RPMI8226 (cell line): ENCODE results near the gene NGEF.
"Not testable (repeated sequence)": the region's sequence is repeated elsewhere in the genome, so short reads cannot be mapped to it uniquely, and the experiment has no call there.

Experiments used
- DNase-seq: peaks from one replicate; pipeline ENCODE4 v3.0.0-alpha.2; 2015

Gene NGEF

DNA sequence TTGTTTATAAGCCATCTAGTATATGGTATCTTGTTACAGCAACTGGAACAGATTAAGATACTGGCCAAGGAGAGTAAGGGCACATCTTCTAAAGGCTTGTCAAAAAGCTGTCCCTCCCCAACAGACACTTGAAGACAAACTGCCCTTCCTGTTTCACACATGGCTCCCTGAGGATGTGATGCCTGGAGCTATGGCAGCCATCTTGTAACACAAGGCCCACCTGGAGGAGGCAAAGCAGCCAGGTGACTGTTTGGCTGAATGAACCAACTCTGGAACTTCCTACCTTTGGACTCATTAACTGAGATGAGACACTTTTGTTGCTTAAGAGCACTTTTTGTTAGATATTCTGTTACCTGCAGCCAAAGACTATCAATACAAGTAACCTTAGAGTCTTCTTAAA lies 88.6 kb downstream of the NGEF start:
- DNase-seq = no peak

DNA sequence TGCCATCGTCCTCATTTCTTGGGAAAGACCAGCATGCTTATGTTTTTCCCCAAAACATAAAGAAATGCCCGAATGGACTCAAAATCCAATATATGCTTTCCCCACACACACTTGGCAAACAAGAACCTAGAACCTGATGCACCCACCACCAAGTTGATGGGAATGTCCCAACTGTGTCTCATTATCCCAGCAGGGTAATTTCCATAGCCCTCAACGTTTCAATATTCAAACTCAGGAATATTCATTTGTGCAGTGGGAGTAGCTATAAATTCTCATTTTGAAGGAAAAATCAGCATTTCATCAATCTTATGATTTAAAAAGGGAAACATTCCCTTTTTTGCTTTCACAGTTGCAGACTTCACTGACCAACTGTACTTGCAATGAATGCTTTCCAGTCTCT lies 92.3 kb downstream of the NGEF start:
- no peak for DNase-seq

DNA sequence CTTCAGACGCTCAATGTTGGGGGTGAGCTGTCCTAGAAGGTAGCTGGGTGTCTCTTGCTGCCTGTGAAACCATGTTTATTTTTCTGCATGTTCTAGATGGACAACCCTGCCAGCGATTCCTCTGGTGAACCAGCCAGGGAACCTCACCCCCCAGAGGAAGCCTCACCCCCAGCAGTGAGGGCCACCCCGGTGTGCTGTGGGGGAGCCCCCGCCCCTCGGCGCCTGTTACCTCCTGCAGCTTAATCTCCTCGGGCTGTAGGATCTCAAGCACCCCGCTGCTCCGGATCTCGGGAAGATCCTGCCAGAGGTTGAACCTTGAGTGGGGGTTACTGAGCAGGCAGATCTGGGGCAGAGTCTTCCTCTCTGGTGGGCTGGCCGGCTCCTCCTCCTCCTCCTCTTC lies 93.0 kb downstream of the NGEF start:
- DNase-seq = no peak

DNA sequence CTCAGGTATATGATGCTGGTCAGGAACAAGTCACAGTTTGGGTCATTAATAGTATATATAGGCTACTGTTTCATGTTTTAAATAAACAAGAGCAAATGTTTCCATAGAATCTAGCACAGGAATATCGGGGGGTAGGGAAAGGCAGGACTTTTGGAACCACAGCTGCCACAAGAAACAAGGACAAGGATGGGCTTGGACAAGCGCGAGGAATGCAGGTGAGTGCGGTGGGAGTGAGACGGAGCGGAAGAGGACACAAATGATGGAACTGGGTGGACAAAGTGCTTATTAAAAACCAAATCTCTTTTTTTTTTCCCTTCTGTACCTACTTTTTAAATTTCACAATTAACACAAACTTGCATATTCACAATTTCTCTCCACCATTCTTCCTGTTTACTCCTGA lies 93.9 kb downstream of the NGEF start:
- DNase-seq = no peak

DNA sequence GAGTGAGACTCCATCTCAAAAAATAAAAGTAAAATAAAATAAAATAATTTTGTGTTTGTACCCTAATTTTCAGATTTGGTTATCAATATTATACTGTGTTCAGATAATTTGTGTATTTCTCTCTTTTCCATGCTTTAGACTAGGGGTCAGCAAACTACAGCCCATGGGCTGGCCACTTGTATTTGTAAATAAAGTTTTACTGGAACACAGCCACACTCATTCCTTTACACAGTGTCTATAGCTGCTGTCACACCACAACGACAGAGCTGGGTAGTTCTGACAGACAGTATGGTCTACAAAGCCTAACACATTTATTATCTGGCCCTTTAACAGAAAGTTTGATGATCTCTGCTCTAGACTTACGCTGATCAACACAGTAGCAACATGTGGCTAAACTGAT lies 99.2 kb downstream of the NGEF start:
- DNase-seq = no peak

DNA sequence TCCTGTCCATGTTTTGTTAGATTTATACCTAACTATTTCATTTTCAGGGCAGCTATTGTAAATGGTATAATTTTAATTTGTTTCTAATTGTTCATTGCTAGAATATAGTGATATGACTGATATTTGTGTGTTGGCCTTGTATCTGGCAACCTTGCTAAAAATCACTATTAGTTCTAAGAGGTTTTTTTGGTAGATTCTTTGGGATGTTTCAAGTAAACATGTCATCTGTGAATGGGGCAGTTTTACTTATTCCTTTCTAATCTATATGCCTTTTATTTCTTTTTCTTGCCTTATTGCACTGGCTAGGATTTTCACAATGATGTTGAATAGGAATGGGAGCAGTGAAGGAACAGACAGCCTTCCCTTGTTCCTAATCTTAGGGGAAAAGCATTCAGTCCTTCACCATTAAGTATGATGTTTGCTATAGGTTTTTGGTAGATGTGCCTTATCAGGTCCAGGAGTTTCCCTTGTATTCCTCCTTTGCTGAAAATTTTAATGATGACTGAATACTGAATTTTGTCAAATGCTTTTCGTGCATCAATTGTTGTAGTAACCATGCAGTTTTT lies 101.3 kb downstream of the NGEF start:
- no peak for DNase-seq

DNA sequence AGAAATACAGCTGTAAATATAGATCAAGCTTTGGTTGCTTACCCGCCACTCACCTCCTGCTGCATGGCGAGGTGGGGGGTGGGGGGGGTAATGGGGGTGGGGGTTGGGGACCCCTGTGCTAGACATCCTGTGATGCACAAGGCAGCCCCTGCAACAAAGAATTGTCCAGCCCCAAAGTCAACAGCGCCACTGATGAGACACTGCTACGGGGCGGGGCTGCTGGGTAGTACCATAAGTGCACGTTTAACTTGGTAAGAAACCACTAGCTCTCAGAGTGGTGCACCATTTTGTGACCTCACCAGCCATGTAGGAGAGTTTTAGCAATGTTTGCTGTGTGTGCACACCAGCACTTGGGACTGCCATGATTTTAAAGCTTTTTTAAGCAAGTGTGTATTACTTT lies 102.7 kb downstream of the NGEF start:
- DNase-seq = no peak

DNA sequence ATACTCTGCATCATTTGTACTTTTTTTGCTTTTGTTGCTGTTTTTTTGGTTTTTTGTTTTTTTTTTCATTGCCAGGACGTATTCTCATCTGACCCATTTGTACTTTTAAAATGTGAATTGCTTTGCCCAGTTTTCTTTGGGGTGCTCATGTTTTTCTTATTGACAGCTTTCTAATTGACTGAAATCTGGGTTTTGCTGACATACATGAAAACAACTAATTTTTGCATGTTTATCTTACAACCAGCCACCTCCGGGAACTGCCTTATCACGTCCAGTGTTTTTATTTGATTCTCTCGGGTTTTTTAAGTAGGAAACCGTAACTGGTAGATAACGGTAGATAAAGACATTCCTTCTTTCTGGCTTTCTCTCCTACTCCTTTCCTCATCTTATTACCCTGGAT lies 104.4 kb downstream of the NGEF start:
- no peak for DNase-seq

DNA sequence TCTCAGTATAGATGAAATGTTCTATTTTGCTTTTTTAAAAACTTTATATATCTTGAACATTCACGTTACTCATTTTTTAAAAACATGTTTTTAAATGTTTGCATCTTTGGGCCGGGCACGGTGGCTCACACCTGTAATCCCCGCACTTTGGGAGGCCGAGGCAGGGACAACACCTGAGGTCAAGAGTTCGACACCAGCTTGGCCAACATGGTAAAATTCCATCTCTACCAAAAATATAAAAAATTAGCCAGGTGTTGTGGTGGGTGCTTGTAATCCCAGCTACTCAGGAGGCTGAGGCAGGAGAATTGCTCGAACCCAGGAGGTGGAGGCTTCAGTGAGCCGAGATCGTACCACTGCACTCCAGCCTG lies 105.4 kb downstream of the NGEF start:
- not testable (repeated sequence) for DNase-seq

DNA sequence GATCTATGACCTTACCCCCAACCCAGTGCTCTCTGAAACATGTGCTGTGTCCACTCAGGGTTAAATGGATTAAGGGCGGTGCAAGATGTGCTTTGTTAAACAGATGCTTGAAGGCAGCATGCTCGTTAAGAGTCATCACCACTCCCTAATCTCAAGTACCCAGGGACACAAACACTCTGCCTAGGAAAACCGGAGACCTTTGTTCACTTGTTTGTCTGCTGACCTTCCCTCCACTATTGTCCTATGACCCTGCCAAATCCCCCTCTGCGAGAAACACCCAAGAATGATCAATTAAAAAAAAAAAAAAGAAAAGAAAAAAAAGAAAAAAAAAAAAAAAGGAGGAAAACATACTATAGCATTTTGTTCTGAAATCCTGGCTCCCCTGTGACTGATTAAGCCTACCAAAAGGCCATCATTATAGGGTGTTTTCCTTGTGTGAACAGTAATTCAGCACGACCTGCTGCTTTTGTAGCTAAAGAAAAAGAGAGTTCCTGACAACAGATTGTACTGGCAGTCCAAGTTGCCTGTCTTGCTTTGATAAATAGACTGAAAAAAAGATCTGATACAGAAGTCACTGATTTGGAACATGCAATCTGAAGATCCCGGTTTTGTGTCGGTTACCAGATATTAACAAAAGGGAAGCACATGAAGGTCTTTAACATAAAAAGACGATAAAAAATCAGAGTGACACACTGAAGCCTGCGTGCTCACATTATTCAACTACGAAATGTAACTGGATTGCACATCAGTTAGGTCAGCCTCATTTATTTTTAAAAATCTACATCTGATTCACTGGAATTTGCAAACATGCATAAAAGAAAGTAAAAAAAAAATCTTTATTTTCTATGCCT lies 106.0 kb downstream of the NGEF start:
- DNase-seq = not testable (repeated sequence)

DNA sequence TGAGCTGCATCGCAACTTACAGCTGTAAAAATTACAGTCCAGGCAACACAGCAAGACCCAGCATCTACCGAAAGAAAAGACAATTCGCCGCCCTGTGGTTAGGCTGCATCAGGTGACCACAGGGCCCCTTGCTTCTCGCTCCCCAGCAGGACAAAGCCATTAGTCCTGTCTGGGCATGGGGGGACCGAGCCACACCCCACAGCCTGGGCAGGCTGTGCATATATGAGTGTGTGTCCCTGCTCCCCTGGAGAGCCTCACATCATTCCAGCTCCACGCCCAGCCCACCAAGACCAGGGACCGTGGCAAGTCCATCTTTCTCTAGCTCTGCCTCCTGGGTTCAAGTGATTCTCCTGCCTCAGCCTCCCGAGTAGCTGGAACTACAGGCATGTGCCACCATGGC lies 109.1 kb downstream of the NGEF start:
- no peak for DNase-seq

DNA sequence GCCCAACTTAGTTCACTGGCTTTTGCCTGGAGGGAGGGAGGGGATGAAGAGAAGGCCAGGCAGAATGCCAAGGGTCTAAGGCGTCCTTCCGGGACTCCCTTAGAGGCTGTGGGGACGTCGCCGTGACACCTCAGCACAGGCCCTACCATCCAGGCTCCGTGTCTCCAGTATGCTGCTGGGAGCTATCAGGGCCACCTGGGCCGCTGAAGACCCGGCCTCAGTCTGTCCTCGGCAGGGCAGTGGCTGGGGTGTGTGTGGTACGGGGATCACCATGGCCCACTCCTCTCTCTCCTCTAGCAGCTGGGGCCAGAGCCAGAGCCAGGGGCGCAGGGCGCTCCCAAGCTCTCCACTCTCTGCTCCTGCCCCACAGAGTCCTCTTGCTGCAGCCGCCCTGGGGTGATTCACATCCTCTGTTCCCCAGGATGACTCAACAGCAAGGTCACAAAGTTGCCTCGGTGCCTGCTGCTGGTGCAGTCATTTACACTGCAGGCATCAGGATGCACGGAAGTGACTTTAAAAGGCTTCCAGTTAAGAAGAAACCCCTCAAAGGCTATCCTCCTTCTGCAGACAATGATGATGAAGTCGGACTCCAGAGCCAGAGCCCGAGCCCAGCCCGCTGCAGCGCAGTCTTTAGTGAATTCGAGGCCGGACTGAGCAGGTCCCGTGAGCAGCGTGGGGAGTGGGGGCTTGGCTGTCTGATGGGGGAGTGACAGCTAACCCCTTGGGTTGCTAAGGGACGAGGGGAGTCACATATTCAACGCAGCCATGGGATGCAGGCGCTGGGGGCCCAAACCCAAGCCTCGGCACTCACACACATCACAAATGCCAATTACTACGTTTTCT lies 111.1 kb downstream of the NGEF start:
- no peak for DNase-seq

DNA sequence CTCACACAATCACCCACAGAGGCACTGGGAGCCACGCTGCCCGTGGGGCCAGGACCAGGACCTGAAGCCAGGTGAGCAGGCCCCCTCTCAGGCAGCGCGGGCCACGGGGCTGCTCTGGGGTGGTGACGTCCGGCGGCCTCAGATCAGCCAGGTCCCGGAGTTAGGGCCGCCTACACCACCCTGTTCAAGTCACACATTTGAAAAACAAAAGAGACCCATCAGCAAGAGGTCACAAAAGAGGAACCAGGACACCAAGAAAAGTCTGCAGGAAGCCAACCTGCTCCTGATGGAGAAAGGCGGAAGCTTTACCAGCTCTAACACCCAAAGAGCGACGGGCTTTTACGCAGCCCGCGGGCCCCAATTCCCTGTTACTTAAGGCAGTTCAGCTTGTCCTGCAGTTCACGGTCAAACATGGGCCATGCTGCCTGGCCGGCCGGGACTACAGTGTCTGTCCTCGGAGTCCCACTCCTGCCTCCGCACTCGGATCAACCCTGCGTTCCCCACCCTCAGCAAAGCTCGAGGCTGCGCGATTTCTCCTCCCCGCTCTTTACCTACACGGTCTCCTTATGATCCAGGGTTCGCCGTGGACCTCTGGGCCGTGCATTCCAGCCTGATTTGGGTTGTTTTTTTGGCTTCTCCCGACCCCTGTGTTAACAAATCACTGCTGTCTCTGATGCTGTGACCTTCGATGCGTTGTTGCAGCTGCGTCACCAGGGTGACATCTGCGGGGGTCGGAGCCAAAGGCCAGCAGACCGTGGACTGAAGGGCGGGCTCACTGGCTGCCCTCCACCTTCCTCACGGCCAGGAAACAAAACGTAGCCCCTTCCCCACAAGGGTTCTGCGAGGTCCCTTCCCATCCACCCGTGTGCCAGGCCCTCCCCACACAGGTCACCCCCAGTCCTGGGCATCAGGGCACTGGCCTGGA lies 112.0 kb downstream of the NGEF start:
- DNase-seq = peak; percentile 25

DNA sequence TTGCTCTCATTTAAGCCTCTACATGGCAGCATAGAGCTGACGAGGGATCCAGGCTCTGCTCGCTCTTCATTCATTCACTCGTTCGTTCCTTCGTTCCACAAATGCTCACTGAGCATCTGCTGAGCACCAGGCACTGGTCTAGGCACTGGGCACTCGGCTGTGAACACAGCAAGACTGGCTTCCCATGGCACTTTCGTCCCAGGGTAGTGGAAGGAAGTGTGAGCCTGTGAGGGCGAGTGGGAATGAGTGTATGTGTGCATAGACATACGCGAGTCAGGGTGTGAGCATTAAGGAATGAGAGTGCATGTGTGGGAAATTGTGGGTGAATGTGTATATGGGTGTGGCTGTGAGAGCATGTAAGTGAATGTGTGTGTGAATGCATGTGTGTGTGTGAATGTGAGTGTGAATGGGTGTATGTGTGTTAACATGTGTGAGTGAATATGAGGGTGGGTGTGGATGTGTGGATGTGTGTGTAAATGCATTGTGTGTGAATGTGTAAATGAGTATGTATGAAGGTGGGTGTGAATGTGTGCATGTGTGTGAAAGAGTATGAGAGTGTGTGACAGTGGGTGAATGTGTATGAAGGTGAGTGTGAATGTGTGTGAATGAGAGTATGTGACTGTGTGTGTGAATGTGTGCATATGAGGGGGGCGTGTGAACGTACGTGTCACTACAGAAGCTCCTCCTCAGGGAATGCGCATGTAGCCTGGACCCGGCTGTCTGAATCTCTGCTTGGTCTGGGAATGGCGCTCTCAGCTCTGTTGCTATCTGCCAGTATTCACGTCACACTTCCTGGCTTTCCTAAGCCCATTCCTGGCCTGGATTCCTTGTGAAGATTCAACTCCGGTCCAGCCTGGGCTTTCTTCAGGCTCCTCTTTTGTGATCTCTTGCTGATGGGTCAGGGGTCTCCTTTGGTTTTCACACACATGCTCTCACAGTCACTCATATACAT lies 114.2 kb downstream of the NGEF start:
- no peak for DNase-seq

DNA sequence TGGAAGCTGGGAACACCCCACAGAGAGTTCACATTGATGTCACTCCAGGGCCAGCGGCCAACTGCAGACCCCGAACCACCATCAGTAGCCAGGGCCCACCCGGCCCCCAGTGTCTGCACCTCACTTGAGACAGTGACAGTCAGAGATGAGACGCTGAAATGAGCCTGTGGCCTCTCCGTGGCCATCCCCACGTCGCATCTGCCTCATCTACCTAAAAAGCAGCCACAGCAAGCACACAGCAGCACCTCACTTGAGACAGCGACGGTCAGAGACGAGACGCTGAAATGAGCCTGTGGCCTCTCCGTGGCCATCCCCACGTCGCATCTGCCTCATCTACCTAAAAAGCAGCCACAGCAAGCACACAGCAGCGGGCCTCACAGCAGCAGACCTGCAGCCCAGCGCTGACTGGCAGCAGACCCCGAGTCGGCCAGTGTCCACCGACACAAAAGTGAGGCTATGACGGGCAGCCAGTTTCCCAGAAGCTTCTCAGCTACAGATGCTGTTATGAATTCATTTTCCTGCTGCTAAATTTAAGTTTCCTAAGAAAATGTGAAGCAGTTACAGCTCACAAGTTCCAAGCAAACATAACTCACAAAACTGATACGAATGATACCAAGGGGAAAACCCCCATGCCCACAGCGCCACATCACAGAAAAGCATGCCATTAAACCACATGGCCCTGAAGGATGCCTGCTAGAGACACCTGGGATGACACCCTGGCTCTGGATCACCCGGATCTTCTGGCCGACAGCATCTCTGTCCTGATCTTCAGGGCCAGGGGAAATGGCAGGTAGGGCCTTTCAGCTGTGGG lies 115.3 kb downstream of the NGEF start:
- no peak for DNase-seq

DNA sequence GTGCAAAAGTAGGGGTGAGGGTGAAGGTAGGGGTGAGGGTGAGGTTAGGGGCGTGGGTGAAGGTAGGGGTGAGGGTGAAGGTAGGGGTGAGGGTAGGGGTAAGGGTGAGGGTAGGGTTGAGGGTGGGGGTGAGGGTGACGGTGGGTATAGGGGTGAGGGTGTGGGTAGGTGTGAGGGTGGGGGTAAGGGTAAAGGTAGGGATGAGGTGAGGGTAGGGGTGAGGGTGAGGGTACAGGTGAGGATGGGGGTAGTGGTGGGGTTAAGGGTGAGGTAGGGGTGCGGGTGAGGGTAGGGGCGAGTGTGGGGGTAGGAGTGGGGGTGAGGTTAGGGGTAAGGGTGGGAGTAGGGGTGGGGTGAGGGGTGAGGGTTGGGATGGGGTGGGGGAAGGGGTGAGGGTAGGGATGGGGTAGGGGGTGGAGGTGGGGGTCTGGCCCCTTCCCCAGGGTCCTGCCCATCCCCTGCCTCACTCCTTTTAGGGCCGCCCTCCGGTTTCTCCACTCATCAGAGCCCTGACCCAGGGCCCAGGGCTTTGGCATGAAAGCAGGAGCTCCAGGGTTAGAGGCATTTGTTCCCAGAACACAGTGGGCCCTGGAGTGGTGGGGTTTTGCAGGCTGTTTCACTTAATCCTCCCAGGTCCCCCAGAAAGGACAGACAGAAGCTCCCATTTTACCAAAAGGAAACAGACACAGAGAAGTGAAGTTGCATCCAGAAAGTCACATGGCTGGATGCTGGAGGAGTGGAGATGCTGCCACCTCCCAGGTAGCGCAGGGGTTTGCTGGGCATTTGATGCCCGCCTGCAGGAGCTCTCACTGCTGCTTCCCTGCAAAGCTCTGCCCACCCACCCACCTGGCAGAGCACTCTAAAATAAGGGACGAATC lies 116.1 kb downstream of the NGEF start:
- no peak for DNase-seq

DNA sequence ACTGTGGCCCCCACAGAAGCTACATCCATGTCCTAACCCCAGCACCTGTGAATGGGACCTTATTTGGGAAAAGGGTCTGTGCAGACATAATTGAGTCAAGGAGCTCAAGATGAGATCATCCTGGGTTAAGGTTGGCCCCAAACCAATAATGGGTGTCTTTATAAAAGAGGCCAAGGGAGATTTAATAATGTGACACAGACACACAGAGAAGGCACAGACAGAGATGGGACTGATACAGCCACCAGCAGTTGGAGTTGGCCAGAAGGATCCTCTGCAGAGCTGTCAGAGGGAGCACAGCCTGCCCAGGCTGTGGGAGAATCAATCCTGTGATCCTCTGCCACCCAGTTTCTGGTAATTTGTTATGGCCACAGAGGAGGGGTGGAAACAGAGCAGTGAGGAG lies 116.9 kb downstream of the NGEF start:
- DNase-seq = no peak

DNA sequence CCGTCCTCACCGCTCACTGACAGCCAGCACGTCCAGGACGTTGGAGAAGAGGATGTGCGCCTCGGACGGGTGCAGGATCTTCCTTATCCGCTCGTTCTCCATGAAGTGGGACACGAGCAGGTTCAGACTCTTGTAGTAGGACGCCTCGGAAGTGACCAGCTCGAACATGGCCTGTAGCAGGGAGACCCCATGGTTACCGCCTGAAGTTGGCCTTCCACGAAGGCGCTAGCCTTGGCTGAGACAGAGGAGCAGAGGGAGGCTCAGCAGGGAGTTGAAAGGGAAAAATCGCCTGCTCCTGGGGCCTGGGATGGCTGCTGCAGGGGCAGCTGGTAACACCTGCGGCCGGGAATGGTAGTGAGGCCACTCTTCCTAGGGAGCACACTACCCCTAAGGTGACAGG lies 118.3 kb downstream of the NGEF start:
- no peak for DNase-seq

DNA sequence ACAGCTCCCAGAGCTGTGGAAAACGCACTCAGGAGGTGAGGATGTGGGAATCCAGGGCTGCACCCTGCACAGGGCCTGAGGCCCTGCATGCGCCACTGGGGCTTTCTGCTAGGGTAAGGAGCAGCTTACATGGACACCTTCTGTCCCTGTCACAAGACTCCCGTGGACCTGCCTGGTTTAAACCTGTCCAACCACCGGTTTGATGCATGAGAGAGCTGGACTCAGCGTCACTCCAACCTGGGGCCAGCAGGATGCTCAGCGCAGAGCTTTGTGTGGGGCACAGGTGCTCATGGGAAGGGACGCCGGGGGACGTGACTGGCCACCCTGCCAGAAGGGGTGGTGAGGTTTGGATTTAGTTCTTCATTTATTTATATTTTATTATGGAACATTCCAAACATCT lies 118.8 kb downstream of the NGEF start:
- no peak for DNase-seq

DNA sequence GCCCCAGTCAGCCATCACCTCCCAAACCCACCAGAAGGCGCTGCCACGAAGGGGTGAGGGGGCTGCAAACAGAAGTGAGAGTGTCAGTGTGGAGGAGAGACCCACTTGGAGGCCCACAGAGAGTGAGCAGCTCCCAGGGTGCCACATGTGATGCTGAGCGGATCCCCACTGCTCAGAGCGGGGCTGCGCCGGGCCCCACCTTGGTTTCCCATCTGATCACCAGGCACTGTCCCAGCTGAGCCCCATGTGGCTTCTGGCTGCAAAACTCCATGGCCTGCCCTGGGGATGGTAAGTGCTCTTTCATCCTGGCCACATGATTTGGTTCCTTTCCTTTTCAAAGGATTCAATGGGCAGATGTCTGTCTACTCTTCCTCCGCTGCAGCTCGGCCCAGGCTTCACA lies 119.2 kb downstream of the NGEF start:
- no peak for DNase-seq
